Measurements from ENCODE around the gene PHRF1.
"Not testable (repeated sequence)": the region's sequence is repeated elsewhere in the genome, so short reads cannot be mapped to it uniquely, and the experiment has no call there.

Gene PHRF1

GRCh38 chr11:637333-637592, 61.0 kb downstream of the PHRF1 start:
- DNase-seq: no peak

- no peak for DNase-seq
Measured at GRCh38 chr11:637593-638521, 61.6 kb downstream of the PHRF1 start.

GRCh38 chr11:638631-639331, 62.5 kb downstream of the PHRF1 start:
- DNase-seq: no peak

- DNase-seq: no peak
Measured at GRCh38 chr11:639332-639955, 63.2 kb downstream of the PHRF1 start.

GRCh38 chr11:640021-640706, 63.9 kb downstream of the PHRF1 start:
- DNase-seq: no peak

GRCh38 chr11:641806-642370, 65.6 kb downstream of the PHRF1 start:
- DNase-seq: no peak

GRCh38 chr11:643366-643765, 67.1 kb downstream of the PHRF1 start:
- no peak for DNase-seq

GRCh38 chr11:643849-644738, 67.8 kb downstream of the PHRF1 start:
- DNase-seq: no peak

GRCh38 chr11:645536-645935, 69.3 kb downstream of the PHRF1 start:
- DNase-seq: no peak

- DNase-seq: no peak
Measured at GRCh38 chr11:646214-646613, 69.9 kb downstream of the PHRF1 start.

GRCh38 chr11:647672-648158, 71.4 kb downstream of the PHRF1 start:
- DNase-seq: not testable (repeated sequence)

- no peak for DNase-seq
Measured at GRCh38 chr11:650482-650881, 74.2 kb downstream of the PHRF1 start.

- not testable (repeated sequence) for DNase-seq
Measured at GRCh38 chr11:653136-653535, 76.9 kb downstream of the PHRF1 start.

GRCh38 chr11:653837-654236, 77.6 kb downstream of the PHRF1 start:
- no peak for DNase-seq

- DNase-seq: not testable (repeated sequence)
Measured at GRCh38 chr11:654444-654843, 78.2 kb downstream of the PHRF1 start.

- no peak for DNase-seq
Measured at GRCh38 chr11:655036-655726, 78.9 kb downstream of the PHRF1 start.

GRCh38 chr11:656426-656825, 80.2 kb downstream of the PHRF1 start:
- DNase-seq: no peak

- no peak for DNase-seq
Measured at GRCh38 chr11:656866-657265, 80.6 kb downstream of the PHRF1 start.

GRCh38 chr11:657691-658126, 81.4 kb downstream of the PHRF1 start:
- no peak for DNase-seq

- DNase-seq: no peak
Measured at GRCh38 chr11:659532-660085, 83.3 kb downstream of the PHRF1 start.

- no peak for DNase-seq
Measured at GRCh38 chr11:660281-660680, 84.0 kb downstream of the PHRF1 start.

All from activated CD4-positive, CD25-positive, alpha-beta regulatory T cell treated with anti-CD3 and anti-CD28 coated beads, Interleukin-2, amount 50 U/mL, for 72 hours (primary cell).